Measurements from ENCODE around the gene COL5A1. TPM values are rescaled to one million over a fixed set of nuclear protein-coding genes. Genes with fewer than 3 reads are reported as not detected.

Gene COL5A1
- total RNA-seq, 2 donors from 2014 or later: not detected

DNA sequence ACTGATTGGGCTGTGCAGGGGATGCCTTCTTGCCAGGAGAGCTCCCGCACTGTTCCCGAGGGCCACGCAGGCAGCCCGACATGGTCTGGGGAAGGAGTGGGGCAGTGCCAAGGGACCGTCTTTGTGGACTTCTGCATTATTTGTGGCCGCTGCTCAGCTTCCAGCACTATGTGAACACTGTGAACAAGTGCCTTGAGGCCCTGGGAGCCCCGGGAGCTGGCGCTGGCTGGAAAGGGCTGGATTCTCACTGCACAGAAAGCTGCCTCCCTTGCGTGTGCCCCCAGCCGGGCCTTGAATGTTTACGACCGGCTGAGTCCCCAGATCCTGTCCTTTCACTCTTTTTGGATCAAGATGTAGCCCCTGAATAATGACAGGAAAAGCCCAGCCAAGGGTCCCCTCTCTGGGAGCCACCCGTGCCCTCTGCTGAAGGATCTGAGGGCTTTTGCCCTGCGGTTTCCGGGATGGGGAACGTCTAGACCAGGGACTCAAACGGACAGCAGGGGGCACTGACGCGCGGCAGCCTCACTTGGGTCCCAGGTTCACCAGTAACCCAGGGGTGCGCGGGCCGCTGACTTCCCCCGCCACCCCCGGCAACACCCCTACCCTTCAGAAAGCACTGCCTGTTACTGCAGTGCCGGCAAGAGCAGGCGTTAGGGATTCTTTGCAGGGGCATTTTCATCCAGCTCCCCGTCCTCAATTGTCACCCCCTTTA is 140.1 kb downstream of the COL5A1 start:
- Mint-ChIP-seq H3K4me1 (ENCODE audit: low read depth in 2 of 2) (no peaks in the 10 kb centered on the region), H3K27ac (no peak overlapping the region), H3K36me3 (no peaks in the 10 kb centered on the region), H3K9me3 (no peaks in the 10 kb centered on the region), H3K4me3 (no peak overlapping the region), H3K27me3 (no peaks in the 10 kb centered on the region)
- ATAC-seq (no peak), DNase-seq (ENCODE audit: low spot score) (no peak)

DNA sequence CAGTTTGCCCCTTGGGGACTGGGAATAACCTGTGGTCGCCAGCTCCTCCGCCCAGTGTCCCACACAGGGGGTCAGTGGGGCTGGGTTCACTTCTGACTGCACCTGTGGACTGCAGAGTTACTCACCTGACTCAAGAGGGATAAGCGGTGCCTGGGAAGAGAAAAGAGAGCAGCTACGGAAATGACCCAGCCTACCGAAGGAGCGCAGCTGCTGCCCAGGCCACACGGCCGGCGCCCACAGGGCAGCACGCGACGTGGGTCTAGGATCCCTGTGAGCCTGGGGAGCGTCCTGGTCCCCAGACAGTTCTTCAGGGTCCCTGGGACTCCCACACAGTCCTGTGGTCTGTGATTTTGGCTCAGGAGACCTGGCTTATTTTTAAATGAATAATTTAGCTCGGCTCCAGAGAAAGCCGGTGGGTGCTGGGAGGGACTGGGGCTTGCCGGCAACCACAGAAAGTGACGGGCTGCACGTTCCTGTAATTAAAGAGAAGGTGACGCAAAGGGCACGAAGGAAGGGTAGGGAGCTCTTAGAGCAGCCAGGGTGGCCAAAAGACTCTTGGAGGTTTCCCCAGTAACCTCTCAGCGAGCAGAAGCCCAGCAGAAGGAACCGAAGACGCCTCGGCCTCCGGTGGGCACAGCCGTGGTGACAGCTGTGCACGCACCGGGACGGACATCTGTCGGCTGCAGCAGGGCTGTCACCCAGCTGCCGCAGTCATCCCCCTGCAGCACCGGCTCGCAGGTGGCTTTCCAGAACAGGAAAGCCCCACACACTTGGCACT is 141.5 kb downstream of the COL5A1 start:
- H3K36me3 Mint-ChIP-seq: no peaks in the 10 kb centered on the region
- no peak overlapping the region for H3K4me3 Mint-ChIP-seq
- H3K27ac Mint-ChIP-seq: no peak overlapping the region
- peaks cover 5 to 7% of the 10 kb centered on the region in 2 donors for H3K27me3 Mint-ChIP-seq
- DNase-seq (ENCODE audit: low spot score): no peak
- ATAC-seq: no peak
- H3K9me3 Mint-ChIP-seq: no peaks in the 10 kb centered on the region
- H3K4me1 Mint-ChIP-seq (ENCODE audit: low read depth in 2 of 2): no peaks in the 10 kb centered on the region

DNA sequence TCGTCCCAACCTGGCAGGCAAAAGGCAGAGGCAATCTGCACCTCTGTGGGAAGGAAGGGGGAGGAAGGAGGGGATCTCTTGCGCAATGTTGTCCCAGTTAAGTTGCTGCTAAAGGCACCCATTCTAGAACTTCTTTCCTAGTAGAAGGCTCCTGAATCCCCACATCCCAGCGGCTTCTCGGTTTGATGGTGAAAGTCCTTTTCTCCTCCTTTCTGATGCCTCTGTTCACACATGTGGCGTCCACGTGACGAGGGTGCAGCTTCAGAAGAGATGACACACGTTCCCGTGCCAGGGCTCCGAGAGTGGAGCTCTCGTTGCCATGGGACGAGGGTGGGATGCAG is 142.1 kb downstream of the COL5A1 start:
- no peak for ATAC-seq
- Mint-ChIP-seq H3K27me3 (peaks cover 5 to 9% of the 10 kb centered on the region in 2 donors), H3K9me3 (no peaks in the 10 kb centered on the region), H3K4me3 (no peak overlapping the region), H3K36me3 (no peaks in the 10 kb centered on the region), H3K27ac (no peak overlapping the region), H3K4me1 (ENCODE audit: low read depth in 2 of 2) (no peaks in the 10 kb centered on the region)
- no peak for DNase-seq (ENCODE audit: low spot score)

DNA sequence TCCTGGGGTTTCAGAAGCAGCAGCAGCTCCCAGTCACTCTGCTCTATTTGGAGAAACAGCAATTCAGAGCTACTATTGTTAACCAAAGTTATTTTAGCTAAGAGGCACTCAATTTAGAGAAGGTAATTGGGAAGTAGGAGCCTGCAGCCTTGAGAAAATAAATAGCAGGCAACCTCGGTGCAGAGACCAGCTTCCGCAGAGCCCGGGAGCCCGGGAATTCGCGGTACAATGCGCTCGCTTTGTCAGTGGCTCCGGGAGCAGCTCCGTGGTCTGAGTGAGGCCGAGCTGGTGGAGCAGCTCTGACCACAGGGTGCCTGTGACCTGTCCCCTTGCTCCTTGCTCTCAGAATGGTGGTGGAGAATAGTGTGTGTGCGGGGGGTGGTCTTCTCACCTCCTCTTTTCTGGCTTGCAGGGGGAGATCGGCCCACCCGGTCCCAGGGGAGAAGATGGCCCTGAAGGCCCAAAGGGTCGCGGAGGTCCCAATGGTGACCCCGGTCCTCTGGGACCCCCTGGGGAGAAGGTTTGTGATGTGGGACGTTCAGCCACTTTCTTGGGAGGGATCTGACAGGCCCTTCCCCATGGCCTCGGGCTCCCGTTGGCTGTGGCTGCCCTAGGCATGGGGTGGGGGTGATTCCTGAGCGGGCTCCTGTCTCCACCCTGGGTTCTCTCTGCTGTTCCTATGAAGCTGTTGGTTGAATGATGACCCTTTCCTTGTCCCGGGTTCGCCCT is 143.1 kb downstream of the COL5A1 start:
- no peak for DNase-seq (ENCODE audit: low spot score)
- Mint-ChIP-seq H3K4me1 (ENCODE audit: low read depth in 2 of 2) (no peaks in the 10 kb centered on the region), H3K36me3 (no peaks in the 10 kb centered on the region), H3K4me3 (no peak overlapping the region), H3K27me3 (peaks cover 7 to 9% of the 10 kb centered on the region in 2 donors), H3K9me3 (no peaks in the 10 kb centered on the region), H3K27ac (no peak overlapping the region)
- no peak for ATAC-seq

DNA sequence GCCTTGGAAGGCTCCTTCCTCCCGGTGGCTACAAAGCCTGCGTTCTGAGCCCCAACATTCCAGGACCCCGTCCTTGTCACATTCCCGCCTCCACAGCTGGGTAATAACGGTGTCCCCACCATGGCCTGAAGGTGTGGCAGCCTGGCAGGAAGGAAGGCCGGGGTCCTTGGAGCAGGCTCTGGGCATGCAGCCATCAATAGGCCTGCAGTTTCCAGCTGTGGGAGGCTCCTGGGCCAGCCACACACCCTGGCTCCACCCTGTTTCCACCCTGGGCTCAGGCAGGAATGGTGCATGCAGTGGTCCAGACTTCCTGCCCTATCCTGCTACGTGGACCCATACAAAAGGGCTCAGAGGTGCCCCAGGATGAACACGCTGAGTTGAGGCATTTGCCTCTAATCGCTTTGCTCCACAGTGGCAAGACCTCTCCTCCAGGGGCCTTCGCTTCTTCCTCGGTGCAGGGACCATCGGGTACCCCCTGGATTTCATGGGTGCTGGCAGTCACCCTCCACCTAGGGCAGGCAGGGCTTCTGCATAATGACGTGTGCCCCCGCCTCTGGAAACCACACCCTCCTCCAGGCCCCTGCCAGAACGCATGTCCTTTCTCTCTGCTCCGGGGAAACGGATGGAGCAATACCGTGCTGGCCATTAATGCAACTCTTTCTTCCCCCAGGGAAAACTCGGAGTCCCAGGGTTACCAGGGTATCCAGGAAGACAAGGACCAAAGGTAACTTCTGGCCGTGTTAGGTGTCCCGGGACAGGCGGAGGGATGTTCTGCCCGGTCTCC is 143.9 kb downstream of the COL5A1 start:
- H3K27me3 Mint-ChIP-seq: peaks cover 7 to 12% of the 10 kb centered on the region in 2 donors
- H3K4me1 Mint-ChIP-seq (ENCODE audit: low read depth in 2 of 2): no peaks in the 10 kb centered on the region
- no peak overlapping the region for H3K27ac Mint-ChIP-seq
- H3K9me3 Mint-ChIP-seq: no peaks in the 10 kb centered on the region
- DNase-seq (ENCODE audit: low spot score) (no peak), ATAC-seq (no peak)
- H3K36me3 Mint-ChIP-seq: no peaks in the 10 kb centered on the region
- H3K4me3 Mint-ChIP-seq: no peak overlapping the region

DNA sequence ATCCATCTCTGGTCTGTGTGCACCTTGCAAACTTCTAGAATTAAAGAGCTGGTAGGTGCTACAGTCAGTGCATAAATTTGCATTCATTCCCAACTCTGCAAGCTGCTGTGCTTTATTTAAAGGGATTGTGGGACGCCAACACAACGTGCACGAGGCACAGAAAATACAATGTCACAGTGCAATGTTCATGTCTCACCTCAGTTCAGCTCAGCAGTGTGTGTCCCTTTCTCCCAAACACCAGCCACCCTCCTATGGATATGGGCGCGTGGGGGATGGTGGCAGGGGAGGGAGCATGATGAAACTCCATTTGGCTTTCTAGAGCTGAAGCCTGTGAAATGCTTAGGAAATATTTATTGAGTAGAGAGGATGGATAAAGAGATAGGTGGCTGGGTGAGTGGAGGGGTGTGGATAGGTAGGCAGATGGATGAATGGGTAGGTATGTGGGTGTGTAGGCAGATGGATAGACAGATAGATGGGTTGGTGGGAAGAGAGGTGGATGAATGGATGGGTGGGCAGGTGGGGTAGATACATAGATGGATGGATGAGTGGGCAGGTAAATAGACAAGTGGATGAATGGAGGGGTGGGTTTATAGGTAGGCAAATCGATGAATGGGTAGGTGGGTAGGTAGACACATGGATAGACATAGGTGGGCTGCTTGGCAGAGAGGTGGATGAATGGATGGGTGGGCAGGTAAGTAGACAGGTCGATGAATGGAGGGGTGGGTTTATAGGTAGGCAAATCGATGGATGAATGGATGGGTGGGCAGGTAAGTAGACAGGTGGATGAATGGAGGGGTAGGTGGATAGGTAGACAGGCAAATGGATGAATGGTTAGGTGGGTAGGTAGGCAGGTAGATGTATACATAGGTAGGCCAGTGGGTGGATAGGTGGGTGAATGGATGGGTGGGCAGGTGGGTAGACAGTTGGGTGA is 146.3 kb downstream of the COL5A1 start:
- no peaks in the 10 kb centered on the region for H3K9me3 Mint-ChIP-seq
- no peaks in the 10 kb centered on the region for H3K4me1 Mint-ChIP-seq (ENCODE audit: low read depth in 2 of 2)
- no peak for ATAC-seq
- peaks cover 10 to 16% of the 10 kb centered on the region in 2 donors for H3K27me3 Mint-ChIP-seq
- no peak overlapping the region for H3K4me3 Mint-ChIP-seq
- no peak for DNase-seq (ENCODE audit: low spot score)
- no peaks in the 10 kb centered on the region for H3K36me3 Mint-ChIP-seq
- H3K27ac Mint-ChIP-seq: no peak overlapping the region

DNA sequence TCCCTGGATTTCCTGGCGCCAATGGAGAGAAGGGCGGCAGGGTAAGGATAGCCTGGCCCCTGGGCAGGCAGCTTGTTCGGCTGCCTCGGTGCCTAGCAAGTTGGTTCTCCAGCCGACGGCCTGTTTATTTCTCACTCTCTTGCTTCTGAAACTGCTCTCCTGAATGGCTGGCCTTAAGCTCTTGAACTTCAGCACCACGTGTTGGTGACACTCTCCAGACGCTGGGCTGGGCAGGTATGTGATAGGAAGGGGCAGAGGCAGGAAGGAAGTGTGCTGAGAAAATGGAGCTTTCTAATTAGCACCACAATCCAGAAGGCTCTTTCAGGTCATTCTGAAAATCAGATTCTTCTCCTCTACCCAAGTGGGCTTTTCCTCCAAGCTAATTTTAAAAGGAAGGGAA is 147.6 kb downstream of the COL5A1 start:
- DNase-seq (ENCODE audit: low spot score) (no peak), ATAC-seq (no peak)
- no peak overlapping the region for H3K4me3 Mint-ChIP-seq
- no peak overlapping the region for H3K27ac Mint-ChIP-seq
- no peaks in the 10 kb centered on the region for H3K9me3 Mint-ChIP-seq
- peaks cover 15 to 16% of the 10 kb centered on the region in 2 donors for H3K27me3 Mint-ChIP-seq
- H3K36me3 Mint-ChIP-seq: no peaks in the 10 kb centered on the region
- H3K4me1 Mint-ChIP-seq (ENCODE audit: low read depth in 2 of 2): no peaks in the 10 kb centered on the region

DNA sequence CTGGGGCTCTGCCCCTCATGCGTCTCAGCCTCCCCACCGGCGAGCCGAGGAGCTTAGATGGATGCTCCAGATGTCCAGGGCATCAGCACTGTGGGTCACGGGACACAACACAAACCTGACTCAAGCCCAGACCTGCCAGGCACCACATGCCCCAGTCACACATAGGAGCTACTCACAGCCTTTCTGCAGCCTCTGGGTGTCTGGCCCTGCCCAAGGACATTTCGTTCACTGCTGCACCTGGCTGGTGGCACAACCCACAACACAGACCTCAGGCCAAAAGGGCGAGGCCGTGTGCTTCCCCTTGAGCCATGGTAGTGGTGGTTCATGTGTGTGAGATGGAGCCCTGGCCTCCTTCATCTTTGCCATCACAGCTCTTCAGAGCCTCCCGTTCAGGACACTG is 149.4 kb downstream of the COL5A1 start:
- H3K9me3 Mint-ChIP-seq: no peaks in the 10 kb centered on the region

DNA sequence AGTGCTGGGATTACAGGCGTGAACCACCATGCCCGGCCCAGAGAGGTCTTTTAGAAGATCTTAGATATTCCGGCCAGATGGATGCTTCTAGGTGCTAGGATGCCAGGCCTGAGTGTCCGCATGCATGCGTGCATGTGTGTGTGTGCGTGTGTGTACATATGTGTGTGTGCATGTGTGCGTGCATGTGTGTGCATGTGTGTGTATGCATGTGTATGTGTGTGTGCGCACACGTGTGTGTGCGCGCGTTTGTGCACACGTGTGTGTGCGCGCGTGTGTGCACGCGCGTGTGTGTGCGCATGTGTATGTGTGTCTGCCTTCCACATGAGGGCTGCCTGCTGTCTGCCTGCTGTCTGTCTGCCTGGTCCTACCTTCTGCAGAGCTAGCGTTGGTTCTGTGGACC is 151.0 kb downstream of the COL5A1 start:
- peaks cover 19 to 23% of the 10 kb centered on the region in 2 donors for H3K27me3 Mint-ChIP-seq
- H3K9me3 Mint-ChIP-seq: no peaks in the 10 kb centered on the region
- no peak overlapping the region for H3K4me3 Mint-ChIP-seq
- no peaks in the 10 kb centered on the region for H3K36me3 Mint-ChIP-seq
- no peak overlapping the region for H3K27ac Mint-ChIP-seq
- DNase-seq (ENCODE audit: low spot score): no peak
- no peaks in the 10 kb centered on the region for H3K4me1 Mint-ChIP-seq (ENCODE audit: low read depth in 2 of 2)
- ATAC-seq: no peak

More for the DNA sequence above, 149.4 kb downstream of the COL5A1 start:
- Mint-ChIP-seq H3K27ac (no peak overlapping the region), H3K4me3 (no peak overlapping the region), H3K27me3 (peaks cover 21 to 23% of the 10 kb centered on the region in 2 donors), H3K4me1 (ENCODE audit: low read depth in 2 of 2) (no peaks in the 10 kb centered on the region), H3K36me3 (no peaks in the 10 kb centered on the region)
- ATAC-seq: peak in 1 of 2 donors; percentile 28
- DNase-seq (ENCODE audit: low spot score): no peak

DNA sequence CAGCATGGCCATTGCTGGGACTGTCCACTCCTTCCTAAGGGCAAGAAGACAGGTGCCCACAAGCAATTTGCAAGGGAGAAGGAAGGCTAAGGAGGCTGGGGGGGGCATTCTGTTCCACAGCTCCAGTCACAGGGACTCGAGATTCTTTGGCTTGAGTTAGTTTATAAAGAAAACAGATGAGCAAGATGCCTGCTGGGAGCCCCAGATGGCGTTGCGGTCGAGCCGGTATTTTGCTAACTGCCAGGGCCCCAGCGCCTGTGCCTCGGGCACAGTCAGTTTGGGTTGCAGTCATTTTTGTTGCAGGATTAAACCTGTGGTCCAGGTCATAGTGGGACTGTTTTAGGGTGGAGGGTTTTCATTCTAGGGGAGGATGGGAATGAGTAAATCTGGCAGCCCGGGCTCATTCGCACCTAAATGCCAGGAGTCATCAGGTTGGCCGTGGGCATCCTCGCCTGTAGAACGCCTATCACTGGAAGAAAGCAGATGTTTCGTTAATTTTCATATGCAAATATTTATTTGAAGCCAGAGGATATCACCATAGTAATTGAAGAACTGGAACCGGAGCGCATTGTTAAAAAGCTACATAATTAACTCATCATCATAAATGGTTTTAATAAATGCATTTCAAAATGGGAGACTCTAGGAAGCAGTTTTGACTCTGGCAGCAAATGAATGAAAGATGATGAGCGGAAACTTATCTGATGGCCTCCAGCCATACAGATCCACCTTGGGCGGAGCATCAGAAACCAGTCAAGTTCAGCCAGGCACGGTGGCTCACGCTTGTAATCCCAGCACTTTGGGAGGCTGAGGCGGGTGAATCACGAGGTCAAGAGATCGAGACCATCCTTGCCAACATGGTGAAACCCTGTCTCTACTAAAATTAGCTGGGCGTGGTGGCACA is 151.9 kb downstream of the COL5A1 start:
- Mint-ChIP-seq H3K4me1 (ENCODE audit: low read depth in 2 of 2) (no peaks in the 10 kb centered on the region), H3K27ac (no peak overlapping the region), H3K36me3 (no peaks in the 10 kb centered on the region), H3K4me3 (no peak overlapping the region), H3K9me3 (no peaks in the 10 kb centered on the region), H3K27me3 (peaks cover 13 to 18% of the 10 kb centered on the region in 2 donors)
- no peak for DNase-seq (ENCODE audit: low spot score)
- ATAC-seq: no peak

DNA sequence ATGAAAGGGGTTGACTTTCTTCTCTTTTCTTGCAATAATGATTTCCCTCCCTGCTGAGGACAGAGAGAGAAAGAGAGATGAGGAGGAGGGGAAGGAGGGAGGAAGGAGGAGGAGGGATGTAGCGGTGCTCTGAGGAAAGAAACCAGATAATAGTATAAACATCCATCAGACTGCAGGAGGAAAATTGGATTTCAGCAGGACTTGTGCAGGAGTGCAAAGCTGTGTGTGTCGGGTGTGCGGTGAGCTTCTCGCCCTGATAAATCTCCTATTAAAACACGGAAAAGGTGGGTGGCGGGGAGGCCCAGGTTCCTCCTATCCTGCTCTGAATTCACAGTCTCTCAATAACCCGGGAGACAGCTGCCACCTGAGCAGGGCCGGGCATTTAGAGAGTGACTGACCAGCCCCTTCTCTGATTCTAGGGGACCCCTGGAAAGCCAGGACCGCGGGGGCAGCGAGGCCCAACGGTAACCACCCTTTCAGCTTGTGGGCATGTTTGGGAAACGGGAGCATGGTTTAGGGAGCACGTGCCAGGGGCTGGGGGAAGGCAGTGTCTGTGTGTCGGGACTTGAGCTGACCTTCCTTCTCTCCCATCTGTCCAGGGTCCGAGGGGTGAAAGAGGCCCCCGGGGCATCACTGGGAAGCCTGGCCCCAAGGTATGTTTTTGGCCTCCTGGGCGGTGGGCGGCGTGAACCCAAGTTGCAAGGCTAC is 153.2 kb downstream of the COL5A1 start:
- ATAC-seq (no peak), DNase-seq (ENCODE audit: low spot score) (no peak)
- Mint-ChIP-seq H3K4me3 (no peak overlapping the region), H3K27me3 (peaks cover 13 to 16% of the 10 kb centered on the region in 2 donors), H3K27ac (no peak overlapping the region), H3K36me3 (no peaks in the 10 kb centered on the region), H3K4me1 (ENCODE audit: low read depth in 2 of 2) (no peaks in the 10 kb centered on the region), H3K9me3 (no peaks in the 10 kb centered on the region)

Data from natural killer cell treated with Interleukin-12 subunit alpha and Interleukin-12 subunit beta and Interleukin-15 and Interleukin-18, amount 100 ng/mL, for 72 hours (primary cell).